ENCODE data around the gene CDH24. TPM values are rescaled to one million over a fixed set of nuclear protein-coding genes. Genes with fewer than 3 reads are reported as not detected.

CDH24 gene
- polyA plus RNA-seq, 3 donors from 2014 or later: 0.64 to 1.2 (median 0.78) TPM

DNA sequence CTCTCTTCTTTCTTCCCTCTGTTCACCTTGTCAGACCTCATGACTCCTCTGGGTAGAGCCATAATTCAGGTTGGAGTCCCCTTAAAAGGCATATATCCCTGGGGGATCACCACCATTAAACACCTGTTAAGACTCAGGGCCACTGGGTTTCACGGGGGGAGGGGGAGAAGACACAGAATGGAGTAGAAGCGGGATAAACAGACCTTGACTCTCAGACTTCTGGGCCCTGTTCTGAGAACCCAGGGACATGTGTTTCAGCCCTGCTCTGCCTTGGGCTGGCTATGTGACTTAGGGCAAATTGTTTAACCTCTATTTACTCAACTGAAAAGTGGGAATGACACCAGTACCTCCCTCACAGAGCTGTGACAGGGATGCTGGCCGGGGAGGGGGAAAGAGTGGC lies 4.6 kb downstream of the CDH24 start:
- no peak overlapping the region for H3K4me3 Mint-ChIP-seq
- no peak for DNase-seq
- H3K27me3 Mint-ChIP-seq (ENCODE audit: low read depth in 3 of 3): peaks cover 0 to 2% (median 0%) of the 10 kb centered on the region in 3 donors
- H3K36me3 Mint-ChIP-seq: no peaks in the 10 kb centered on the region
- H3K9me3 Mint-ChIP-seq: no peaks in the 10 kb centered on the region
- H3K4me1 Mint-ChIP-seq: peaks cover 12 to 13% of the 10 kb centered on the region in 2 donors
- H3K27ac Mint-ChIP-seq: no peak overlapping the region

DNA sequence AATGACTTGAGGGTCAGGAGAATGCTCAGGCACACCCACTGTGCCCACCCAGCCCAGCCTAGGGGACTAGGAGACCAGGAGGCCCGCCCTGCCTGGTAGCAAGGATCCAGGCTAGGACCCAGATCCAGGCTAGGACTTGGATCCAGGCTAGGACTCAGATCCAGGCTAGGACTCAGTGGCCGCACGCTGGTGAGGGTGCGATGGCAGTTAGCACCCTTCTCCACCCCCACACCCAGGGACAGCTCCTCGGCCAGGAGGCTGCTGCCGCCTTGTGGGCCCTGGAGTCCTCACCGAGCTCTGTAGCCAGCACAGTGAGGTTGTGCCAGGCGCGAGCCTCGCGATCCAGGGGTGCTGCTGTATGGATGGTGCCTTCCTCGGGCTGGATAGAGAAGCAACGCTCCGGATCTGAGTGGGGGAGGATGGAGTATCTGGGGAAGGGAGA lies 5.1 kb downstream of the CDH24 start:
- H3K4me1 Mint-ChIP-seq: peaks cover 12 to 13% of the 10 kb centered on the region in 2 donors
- H3K27ac Mint-ChIP-seq: no peak overlapping the region
- H3K4me3 Mint-ChIP-seq: no peak overlapping the region
- no peaks in the 10 kb centered on the region for H3K36me3 Mint-ChIP-seq
- DNase-seq: no peak
- H3K27me3 Mint-ChIP-seq (ENCODE audit: low read depth in 3 of 3): peaks cover 0 to 2% (median 0%) of the 10 kb centered on the region in 3 donors
- no peaks in the 10 kb centered on the region for H3K9me3 Mint-ChIP-seq

DNA sequence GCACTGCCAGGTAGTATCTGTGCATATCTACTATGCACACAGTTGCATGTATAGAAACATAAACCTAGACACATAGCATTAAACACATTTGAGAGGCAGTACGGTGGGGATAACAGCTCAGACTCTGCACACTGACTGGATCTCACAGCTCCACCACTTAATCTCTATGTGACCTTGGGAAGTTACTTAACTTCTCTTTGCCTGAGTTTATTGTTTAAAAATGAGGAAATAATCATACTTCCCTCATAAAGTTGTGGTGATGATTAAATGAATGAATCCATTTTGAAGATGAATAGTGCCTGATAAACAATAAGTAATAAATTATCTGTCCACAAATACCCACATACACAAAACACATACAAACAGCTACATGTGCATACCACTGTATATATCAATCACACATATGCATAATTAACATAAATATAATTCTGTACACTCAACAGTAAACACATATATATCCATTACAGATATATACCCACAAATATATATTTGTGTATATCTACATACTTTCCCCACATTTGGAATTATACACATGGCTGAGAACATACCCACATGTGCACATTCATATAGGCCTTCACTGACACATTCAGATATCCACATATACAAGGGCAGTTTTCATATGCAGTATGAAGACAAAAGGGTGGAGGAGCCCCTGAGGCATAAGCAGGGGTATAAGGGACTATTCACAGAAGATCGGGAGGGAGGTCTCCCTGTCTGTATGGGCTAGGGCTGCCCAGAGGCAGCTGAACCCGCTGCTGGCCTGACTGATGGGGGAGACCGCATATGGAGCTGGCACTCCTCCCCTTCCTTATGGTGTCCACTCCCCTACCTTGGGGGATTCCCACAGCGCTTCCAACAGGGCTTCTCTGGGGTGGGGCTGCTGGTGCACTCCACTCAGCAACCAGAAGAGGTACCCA lies 5.9 kb downstream of the CDH24 start:
- Mint-ChIP-seq H3K36me3 (no peaks in the 10 kb centered on the region), H3K4me3 (no peak overlapping the region), H3K27ac (no peak overlapping the region), H3K9me3 (no peaks in the 10 kb centered on the region), H3K27me3 (ENCODE audit: low read depth in 3 of 3) (peaks cover 0 to 1% (median 0%) of the 10 kb centered on the region in 3 donors), H3K4me1 (peaks cover 6% of the 10 kb centered on the region in 2 donors)
- DNase-seq: no peak

DNA sequence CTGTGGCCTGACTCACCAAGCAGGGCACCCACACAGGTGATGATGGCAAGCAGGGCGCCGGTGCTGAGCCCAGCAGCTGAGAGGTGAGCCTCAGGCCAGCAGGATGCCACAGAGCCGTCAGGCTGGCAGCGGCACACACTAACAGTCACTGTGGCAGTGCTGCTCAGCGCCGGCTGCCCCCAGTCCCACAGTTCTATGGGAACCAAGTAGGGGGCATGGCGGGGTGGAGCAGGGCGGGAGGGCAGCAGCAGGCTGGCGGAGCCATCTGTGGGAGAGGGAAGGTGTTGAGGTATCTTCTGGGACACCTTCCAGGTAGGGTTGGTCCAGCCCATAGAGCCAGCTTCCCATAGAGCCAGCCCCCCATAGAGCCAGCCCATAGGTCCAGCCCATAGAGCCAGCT lies 8.3 kb downstream of the CDH24 start:
- peaks cover 0 to 1% (median 0%) of the 10 kb centered on the region in 3 donors for H3K27me3 Mint-ChIP-seq (ENCODE audit: low read depth in 3 of 3)
- H3K36me3 Mint-ChIP-seq: no peaks in the 10 kb centered on the region
- no peak overlapping the region for H3K4me3 Mint-ChIP-seq
- H3K27ac Mint-ChIP-seq: no peak overlapping the region
- DNase-seq: no peak
- H3K4me1 Mint-ChIP-seq: no peaks in the 10 kb centered on the region
- H3K9me3 Mint-ChIP-seq: no peaks in the 10 kb centered on the region

DNA sequence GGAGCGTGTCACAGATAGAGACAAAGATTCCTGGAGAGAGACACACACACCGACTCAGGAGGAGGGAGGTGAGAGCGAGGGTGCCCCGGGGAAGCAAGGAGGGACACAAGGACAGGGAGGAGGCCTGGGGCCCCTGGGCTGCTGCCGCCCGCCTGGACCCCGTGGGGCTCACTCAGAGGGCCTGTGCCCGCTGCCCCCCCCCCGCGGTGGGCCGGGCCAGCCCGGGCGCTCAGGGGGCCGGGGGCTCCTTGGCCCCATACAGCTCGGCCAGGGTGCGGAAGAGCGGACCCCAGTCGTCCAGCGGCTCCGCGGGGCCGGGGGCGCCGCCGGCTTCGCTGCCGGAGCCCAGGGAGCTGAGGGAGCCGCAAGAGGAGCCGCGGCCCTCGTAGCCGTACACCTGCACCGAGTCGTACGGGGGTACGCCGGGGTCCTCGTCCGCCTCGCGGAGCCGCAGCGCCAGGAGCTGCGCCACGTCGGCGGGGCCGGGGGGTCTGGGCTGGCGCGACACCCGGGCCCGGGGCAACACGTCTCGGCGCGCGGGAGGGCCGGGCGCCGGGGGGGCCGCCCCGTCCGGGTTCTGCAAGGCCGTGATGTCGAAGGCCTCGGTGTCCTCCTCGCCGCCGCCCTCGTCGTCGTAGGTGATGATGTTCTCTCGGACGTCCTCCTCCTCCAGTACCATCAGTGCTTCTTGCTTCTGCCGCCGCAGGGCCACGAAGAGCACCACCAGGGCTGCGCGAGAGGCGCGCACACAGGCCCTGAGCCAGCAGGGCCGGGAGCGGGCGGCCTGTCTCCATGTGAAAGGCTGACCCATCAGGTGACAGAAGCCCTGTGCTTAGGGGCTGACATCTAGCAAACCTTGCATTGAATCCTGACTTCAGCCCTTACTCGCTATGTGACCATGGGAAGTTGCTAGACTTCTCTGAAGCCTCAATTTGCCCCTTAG lies 9.3 kb downstream of the CDH24 start:
- no peaks in the 10 kb centered on the region for H3K9me3 Mint-ChIP-seq
- no peaks in the 10 kb centered on the region for H3K36me3 Mint-ChIP-seq
- H3K27me3 Mint-ChIP-seq (ENCODE audit: low read depth in 3 of 3): peaks cover 1 to 2% (median 1%) of the 10 kb centered on the region in 3 donors
- H3K4me3 Mint-ChIP-seq: no peak overlapping the region
- H3K27ac Mint-ChIP-seq: no peak overlapping the region
- no peaks in the 10 kb centered on the region for H3K4me1 Mint-ChIP-seq
- DNase-seq: no peak

DNA sequence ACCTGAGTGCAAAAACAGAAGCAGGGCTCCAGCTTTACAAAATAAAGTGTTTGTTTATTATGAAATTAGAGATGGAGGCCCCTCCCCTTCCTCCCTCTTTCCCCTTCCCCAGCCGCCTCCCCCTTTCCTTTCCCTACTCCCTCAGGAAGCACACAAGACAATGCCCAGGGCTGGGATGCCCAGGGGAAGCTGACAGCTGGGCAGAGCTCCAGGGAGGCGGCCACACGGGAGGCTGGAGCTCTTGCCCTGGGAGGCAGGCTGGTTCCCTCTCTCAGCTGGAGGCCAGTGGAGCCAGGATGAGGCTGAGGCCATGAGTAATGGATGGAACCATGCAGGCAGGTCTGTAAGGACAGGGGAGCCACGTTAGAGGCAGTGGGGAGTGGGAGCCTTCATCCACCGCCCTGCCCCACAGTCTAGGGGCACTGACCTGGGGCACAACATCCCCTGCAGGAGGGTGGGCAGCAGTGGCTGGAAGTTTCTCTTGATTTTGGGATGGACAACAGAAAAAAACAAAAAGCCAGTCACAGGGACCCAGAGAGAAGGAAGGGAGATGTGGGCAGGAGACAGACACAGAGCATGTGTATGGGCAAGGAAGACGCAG lies 10.2 kb downstream of the CDH24 start:
- H3K27ac Mint-ChIP-seq: no peak overlapping the region
- DNase-seq: no peak
- peaks cover 1 to 2% (median 1%) of the 10 kb centered on the region in 3 donors for H3K27me3 Mint-ChIP-seq (ENCODE audit: low read depth in 3 of 3)
- no peak overlapping the region for H3K4me3 Mint-ChIP-seq
- H3K36me3 Mint-ChIP-seq: no peaks in the 10 kb centered on the region
- no peaks in the 10 kb centered on the region for H3K9me3 Mint-ChIP-seq
- H3K4me1 Mint-ChIP-seq: no peaks in the 10 kb centered on the region

DNA sequence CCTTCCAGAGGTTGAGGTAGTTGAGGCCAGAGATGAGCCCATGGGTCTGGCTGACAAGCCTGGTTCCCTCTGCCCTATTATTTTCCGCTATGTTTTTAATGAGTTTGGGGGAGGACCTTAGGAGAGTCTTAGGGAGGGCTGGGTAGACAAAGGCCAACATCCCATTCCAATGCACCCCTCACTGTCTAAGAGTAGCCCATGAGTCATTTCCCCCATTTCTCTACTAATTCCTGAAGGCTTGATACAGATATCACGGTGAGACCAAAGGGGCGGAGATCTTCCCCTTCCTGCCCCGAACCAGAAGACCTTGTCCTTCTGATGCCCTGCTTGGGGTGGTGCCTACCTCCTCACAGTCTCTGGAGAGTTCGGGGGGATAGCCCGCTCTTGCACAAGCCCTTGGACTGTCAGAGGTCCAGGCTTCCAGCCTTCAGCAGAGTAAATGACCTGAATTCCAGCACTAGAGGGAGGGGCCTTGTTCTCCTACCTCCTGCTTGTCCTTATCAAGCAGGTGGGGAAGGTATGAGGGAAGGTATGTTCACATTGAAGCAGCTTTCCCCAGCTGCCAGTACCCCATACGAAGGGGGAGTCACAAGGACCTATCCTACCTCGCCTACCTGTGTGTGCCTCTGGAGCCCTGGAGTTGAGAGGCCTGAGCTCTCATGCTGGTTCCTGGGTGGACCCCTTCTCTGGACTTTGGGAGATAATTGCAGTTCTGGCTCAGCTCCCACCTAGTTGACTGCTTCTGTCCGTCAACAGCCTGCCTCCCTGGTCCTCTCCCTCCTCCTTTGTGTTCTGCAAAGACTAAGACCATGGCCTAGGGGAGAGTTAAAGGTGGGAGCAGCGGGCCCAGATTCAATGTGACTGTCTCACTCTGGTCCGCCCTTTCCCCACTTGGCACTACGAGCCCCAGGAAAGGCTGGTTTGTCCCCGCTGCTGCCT lies 11.6 kb downstream of the CDH24 start:
- no peaks in the 10 kb centered on the region for H3K4me1 Mint-ChIP-seq
- H3K36me3 Mint-ChIP-seq: no peaks in the 10 kb centered on the region
- peaks cover 1 to 2% (median 1%) of the 10 kb centered on the region in 3 donors for H3K27me3 Mint-ChIP-seq (ENCODE audit: low read depth in 3 of 3)
- no peak for DNase-seq
- H3K4me3 Mint-ChIP-seq: no peak overlapping the region
- no peak overlapping the region for H3K27ac Mint-ChIP-seq
- H3K9me3 Mint-ChIP-seq: no peaks in the 10 kb centered on the region

DNA sequence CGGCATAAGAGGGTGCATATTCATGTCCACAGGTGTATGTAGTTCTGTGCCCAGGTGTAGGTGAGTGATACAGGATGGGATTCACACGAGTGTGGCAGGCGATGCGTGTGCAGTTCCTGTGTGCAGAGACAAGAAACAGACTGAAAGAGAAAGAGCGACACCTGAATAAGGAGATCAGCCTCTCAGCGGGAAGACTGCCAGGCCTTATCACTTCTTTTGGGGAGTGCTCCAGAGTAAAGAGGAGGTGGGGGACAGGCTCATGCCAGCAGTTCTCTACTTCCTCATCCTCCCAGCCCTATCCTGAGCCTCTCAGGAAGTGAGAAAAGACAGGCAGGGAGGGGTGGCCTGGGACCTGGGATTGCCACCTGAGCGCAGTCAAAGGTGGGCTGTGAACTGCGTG lies 12.5 kb downstream of the CDH24 start:
- Mint-ChIP-seq H3K27ac (peak overlapping the region in 1 of 6 donors; percentile 42), H3K36me3 (no peaks in the 10 kb centered on the region), H3K27me3 (ENCODE audit: low read depth in 3 of 3) (peaks cover 1 to 2% (median 1%) of the 10 kb centered on the region in 3 donors), H3K4me1 (no peaks in the 10 kb centered on the region), H3K4me3 (no peak overlapping the region), H3K9me3 (no peaks in the 10 kb centered on the region)
- no peak for DNase-seq

DNA sequence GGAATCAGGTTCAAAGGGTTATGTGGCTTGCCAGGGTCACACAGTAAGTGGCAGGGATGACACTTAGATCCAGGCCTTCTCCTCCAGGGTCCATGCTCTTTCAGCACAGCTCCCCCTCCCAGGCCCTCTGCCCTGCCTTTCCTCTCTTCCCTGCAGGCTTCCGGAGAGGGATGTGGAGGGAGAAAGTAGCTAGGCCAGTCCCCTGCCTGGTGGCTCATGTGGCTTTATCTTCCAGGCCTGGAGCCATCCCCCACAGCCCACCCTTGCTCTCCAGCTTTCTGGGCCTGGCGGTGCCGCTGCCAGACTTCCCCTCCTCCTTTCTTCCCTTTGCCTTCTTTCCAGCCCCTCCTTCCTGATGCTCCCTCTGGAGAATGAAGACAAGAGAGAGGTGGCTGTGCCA lies 13.6 kb downstream of the CDH24 start:
- H3K4me3 Mint-ChIP-seq: no peak overlapping the region
- no peaks in the 10 kb centered on the region for H3K9me3 Mint-ChIP-seq
- no peak overlapping the region for H3K27ac Mint-ChIP-seq
- no peak for DNase-seq
- H3K36me3 Mint-ChIP-seq: no peaks in the 10 kb centered on the region
- no peaks in the 10 kb centered on the region for H3K4me1 Mint-ChIP-seq
- peaks cover 1 to 2% (median 1%) of the 10 kb centered on the region in 3 donors for H3K27me3 Mint-ChIP-seq (ENCODE audit: low read depth in 3 of 3)

DNA sequence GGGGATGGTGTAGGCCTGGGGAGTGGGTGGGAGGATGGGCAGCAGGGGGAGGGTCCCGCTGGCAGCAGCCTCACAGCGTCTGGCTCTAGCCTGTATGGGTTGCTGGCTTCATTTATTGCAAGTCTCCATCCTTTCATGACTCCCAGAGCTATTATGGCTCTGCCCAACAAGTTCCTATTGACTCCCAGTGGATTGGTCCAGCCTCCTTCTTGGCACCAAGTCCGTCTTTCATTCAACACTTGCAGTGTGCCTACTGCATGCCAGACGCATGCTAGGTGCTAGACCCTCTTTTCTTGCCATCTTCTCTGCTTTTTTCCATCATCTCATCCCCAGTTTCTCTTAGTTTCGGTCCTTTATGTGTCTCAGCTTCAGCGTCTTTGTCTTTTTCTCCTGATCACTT lies 14.2 kb downstream of the CDH24 start:
- Mint-ChIP-seq H3K27ac (no peak overlapping the region), H3K4me1 (no peaks in the 10 kb centered on the region), H3K9me3 (no peaks in the 10 kb centered on the region), H3K36me3 (no peaks in the 10 kb centered on the region), H3K4me3 (no peak overlapping the region), H3K27me3 (ENCODE audit: low read depth in 3 of 3) (peaks cover 1 to 3% (median 2%) of the 10 kb centered on the region in 3 donors)
- DNase-seq: no peak

DNA sequence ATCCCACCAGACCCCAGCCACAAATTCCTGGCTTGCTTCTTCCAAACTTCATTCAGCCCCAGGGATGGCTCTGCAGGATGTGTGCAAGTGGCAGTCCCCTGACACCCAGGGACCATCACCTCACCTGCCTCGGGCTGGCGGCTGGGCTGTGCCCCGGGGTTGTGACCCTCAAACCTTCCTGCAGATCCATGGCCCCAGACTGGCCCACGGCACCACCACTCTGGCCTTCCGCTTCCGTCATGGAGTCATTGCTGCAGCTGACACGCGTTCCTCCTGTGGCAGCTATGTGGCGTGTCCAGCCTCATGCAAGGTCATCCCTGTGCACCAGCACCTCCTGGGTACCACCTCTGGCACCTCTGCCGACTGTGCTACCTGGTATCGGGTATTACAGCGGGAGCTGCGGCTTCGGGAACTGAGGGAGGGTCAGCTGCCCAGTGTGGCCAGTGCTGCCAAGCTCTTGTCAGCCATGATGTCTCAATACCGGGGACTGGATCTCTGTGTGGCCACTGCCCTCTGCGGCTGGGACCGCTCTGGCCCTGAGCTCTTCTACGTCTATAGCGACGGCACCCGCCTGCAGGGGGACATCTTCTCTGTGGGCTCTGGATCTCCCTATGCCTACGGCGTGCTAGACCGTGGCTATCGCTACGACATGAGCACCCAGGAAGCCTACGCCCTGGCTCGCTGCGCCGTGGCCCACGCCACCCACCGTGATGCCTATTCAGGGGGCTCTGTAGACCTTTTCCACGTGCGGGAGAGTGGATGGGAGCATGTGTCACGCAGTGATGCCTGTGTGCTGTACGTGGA lies 15.0 kb downstream of the CDH24 start, which contains the start of gene PSMB11:
Gene PSMB11, plus strand, starts transcription at position 51 of the 804 bp plus-strand sequence. Its CDS starts 14 bp downstream, at position 65.
- Mint-ChIP-seq H3K27me3 (ENCODE audit: low read depth in 3 of 3) (peaks cover 1 to 3% (median 2%) of the 10 kb centered on the region in 3 donors), H3K36me3 (no peaks in the 10 kb centered on the region), H3K4me3 (no peak within 1 kb of the TSS), H3K4me1 (no peaks in the 10 kb centered on the region), H3K9me3 (no peaks in the 10 kb centered on the region), H3K27ac (no peak within 1 kb of the TSS)
- no peak for DNase-seq

DNA sequence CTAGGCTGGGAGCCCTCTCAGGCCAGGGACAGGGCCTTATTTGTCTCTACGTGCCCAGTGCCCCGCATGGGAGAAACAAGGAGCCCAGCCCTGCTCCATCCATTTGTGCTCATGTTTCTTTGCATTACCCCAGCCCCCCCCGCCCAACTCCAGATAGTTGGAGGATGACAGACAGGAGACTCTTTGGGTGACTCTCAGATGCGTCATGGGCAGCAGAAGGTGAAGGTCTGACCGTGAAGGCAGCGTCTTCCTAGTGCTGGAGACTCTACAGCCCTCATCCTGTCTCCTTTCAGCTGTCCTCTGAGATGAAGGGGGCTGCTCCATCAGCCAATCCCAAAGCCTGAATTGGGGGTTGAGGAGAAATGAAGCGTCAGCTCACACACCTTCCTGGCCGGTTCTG lies 15.6 kb downstream of the CDH24 start:
- no peak for DNase-seq
- no peaks in the 10 kb centered on the region for H3K4me1 Mint-ChIP-seq
- no peak overlapping the region for H3K27ac Mint-ChIP-seq
- no peak overlapping the region for H3K4me3 Mint-ChIP-seq
- H3K36me3 Mint-ChIP-seq: no peaks in the 10 kb centered on the region
- H3K27me3 Mint-ChIP-seq (ENCODE audit: low read depth in 3 of 3): peaks cover 1 to 2% (median 1%) of the 10 kb centered on the region in 3 donors
- no peaks in the 10 kb centered on the region for H3K9me3 Mint-ChIP-seq
